Coronary artery (tissue), 2 donors: ENCODE data around the gene PLCG2.

ENCODE experiments used
- DNase-seq: peaks from one replicate; pipeline ENCODE4 v3.0.0-alpha.2; 2017; ENCODE audit warnings: low spot score
- H3K27ac ChIP-seq, 2 donors: fragments of 200-600 bp; sonication (generic); one replicate each; pipeline ENCODE4 v1.5.1; 2016 to 2019
- H3K4me3 ChIP-seq: fragments of 200-600 bp; sonication (generic); 2 replicates; pipeline ENCODE4 v1.5.1; 2016; ENCODE audit warnings: mild to moderate bottlenecking, moderate library complexity
- TF ChIP-seq, protein P1 (sequence below): fragments of 200-600 bp; sonication (generic); IDR thresholded peaks from one replicate; pipeline ENCODE4 v1.5.1; 2019; ENCODE audit warnings: antibody characterized with exemption

Gene PLCG2

DNA sequence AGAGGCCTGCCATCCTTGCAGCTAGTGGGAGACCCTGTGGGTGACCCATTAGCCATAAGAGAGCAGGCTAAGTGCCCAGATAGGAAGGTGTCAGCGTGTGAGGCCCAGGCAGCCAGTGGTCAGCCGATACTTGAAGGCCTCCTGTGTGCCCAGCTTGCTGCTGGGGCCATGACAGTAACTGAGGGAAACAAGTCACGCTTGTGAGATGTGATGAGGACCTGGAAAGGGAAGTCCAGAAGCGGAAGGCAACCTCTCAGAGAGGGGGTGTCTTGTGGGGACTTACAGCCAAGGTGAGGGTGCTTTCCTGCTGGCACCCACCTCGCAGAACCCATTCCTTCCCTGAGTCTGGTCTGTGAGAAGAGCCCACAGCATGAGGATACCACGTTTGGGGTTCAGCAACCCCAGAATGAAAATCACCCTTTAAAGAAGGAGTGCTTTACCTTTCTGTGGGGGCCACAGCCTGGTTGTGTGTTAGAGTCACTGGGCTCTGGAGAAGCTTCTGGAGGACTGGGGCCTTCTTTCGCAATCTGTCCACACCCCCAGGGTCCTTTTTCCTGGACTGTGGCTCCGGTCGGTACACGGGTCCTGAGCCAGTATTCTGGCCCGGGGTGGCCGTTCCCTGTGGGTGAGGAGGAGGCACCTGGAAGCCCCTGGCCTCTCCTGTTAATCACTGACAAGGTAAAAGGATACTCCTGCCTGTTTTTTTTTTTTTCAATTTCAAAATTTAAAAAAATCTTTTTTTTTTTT, 53.9 kb downstream of the PLCG2 start:
- Histone ChIP-seq H3K27ac (no peak overlapping the region), H3K4me3 (no peak overlapping the region)
- DNase-seq = no peak
- TF ChIP-seq, protein P1, sequence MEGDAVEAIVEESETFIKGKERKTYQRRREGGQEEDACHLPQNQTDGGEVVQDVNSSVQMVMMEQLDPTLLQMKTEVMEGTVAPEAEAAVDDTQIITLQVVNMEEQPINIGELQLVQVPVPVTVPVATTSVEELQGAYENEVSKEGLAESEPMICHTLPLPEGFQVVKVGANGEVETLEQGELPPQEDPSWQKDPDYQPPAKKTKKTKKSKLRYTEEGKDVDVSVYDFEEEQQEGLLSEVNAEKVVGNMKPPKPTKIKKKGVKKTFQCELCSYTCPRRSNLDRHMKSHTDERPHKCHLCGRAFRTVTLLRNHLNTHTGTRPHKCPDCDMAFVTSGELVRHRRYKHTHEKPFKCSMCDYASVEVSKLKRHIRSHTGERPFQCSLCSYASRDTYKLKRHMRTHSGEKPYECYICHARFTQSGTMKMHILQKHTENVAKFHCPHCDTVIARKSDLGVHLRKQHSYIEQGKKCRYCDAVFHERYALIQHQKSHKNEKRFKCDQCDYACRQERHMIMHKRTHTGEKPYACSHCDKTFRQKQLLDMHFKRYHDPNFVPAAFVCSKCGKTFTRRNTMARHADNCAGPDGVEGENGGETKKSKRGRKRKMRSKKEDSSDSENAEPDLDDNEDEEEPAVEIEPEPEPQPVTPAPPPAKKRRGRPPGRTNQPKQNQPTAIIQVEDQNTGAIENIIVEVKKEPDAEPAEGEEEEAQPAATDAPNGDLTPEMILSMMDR = no peak

DNA sequence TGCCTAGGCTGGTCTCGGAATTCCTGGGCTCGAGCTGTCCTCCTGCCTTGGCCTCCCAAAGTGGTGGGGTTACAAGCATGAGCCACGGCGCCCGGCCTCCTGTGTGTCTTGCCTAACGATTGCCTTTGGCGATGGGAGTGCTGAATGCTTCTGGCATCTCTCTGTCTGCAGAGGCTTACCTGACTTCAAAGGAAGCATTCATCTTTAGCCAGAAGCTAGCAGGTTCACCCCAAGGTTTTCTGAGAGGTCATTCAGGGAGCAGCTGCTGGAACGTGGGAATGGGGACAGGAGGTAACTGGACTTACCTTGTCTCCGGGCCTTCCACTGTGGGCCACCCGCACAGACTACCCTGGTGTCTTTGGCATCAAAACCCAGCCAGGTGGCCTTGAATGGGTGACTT, 54.7 kb downstream of the PLCG2 start:
- DNase-seq = no peak
- H3K27ac ChIP-seq = no peak overlapping the region
- TF ChIP-seq, protein P1 = no peak
- no peak overlapping the region for H3K4me3 ChIP-seq

DNA sequence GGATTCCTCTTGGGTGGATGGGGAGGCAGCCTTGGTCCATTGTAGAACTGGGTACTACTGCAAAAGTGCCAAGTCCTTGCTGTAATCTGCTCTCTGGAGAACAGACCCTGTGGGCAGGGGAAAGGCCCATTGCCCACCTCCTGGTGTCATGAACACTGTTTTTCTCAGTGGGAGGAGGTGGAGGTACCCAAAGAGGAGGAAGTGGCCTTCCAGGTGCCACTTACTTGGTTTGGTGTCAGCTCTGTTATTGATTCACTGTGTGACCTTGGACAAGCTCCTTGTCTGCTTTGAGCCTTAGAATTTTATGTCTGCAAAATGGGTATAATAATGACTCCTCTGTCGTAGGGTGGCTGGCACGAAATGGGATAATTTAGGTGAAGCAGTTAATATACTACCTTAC, 55.8 kb downstream of the PLCG2 start:
- Histone ChIP-seq H3K4me3 (no peak overlapping the region), H3K27ac (no peak overlapping the region)
- TF ChIP-seq, protein P1 = no peak
- no peak for DNase-seq

DNA sequence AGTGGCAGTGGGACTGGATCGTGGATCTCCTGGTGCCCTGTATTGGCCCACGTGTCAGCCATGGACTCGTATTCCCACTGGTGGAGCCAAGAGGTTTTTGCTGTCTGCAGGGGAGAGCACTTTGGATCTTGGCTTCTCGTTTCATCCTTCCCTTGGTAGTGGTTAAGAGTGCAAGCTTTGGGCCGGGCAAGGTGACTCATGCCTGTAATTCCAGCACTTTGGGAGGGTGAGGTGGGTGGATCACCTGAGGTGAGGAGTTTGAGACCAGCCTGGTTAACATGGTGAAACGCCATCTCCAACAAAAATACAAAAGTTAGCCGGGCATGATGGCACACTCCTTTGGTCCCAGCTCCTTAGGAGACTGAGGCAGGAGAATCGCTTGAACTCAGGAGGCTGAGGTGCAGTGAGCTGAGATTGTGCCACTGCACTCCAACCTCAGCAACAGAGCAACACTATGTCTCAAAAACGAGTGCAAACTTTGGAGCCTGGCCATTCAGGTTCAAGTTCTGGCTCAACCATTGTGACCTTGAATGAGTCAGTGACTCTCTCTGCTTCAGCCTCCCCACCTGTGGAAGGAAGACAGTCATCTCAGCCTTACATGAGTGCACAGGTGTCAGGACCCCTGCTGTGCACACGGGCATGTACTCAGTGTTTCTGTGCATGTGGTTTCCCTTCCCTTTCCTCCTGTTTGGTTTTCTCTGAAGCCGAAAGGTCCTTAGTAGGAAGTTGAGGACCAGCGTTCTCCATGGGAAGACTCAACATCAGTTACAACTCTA, 57.4 kb downstream of the PLCG2 start:
- no peak overlapping the region for H3K4me3 ChIP-seq
- TF ChIP-seq, protein P1 = no peak
- no peak for DNase-seq
- H3K27ac ChIP-seq = no peak overlapping the region

DNA sequence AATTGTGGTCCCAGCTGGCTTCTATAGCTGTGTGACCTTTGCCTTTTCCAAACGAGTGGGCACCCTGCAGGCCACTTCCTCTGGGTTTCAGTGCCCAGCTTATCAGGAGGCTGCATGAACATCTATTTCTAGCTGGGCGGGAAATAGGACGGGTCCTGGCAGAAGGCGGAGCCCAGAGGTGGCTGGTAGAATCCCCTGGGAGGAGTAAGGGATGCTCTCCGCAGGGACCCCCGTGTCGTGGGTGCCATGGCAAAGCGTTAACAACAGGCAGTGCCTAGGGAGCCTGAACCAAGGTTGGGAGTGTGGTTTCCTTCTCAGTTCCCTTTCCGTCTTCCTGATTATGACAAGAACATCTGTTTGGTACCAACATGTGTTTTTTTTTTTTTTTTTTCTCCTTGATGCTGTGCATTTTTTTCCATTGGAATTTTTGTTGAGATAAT, 58.2 kb downstream of the PLCG2 start:
- TF ChIP-seq, protein P1 = no peak
- Histone ChIP-seq H3K27ac (no peak overlapping the region), H3K4me3 (no peak overlapping the region)
- DNase-seq = no peak

DNA sequence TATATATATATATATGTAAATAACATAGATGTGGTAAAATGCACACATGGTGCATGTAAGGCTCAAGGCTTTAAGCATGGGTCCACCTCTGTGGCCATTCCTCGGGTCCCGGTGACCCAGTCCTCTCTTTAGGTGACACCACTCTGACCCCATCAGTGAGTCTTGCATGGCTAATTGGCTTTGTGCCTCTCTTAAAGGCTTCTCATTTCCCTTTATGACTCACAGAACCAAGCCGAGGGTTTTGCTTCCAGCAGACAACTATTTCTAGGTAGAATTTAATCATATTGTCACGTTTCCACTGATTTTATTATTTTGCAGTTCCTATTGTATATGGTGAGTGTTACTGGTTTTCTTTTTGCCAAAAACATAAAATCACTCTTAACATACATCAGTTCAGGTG, 59.7 kb downstream of the PLCG2 start:
- no peak overlapping the region for H3K27ac ChIP-seq
- H3K4me3 ChIP-seq = no peak overlapping the region
- DNase-seq = no peak
- TF ChIP-seq, protein P1 = no peak

DNA sequence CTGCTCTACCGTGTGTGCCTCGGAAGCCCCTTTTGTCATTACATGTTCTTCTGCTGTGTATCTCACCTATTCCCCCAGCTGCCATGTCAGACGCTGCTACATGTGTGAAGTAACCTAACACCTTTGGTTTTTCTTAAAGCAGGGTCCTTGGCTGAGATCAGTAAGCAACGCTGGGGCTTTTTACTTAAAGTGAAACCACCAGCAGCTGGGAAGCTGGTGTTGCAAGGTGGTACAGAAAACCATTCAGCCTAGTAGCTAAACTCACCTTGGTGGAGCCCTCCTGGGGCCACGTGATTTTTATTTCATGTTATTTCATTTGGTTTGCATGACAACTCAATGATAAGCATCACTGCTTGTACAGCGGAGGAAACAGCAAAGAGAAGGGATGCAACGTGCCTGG, 62.6 kb downstream of the PLCG2 start:
- H3K27ac ChIP-seq = no peak overlapping the region
- DNase-seq = no peak
- no peak overlapping the region for H3K4me3 ChIP-seq
- TF ChIP-seq, protein P1 = no peak
